K562 (cell line): Measurements from ENCODE around the gene KRTAP2-4. TPM values are rescaled to one million over a fixed set of nuclear protein-coding genes. Genes with fewer than 3 reads are reported as not detected.

Source experiments
- ATAC-seq: fragments of 200-7000 bp; cut with Tn5 transposase; 3 replicates; pipeline ENCODE4 v1.9.1; 2020; ENCODE audit warnings: moderate library complexity
- BruUV-seq: library from RNA; stranded (reverse); fragments of 400-500 nt; replicated peaks from 2 replicates; lab custom pipeline; 2021; lab: Mats Ljungman, UMichigan
- CTCF ChIA-PET: fragments of 300-600 bp; formaldehyde crosslinking; extraction: SDS; loops from one replicate; lab custom pipeline; 2021; ENCODE audit warnings: low intra/inter-chr PET ratio; lab: Yijun Ruan, JAX
- POLR2A ChIA-PET: fragments of 300-600, 350-650 bp; sonication (Branson Sonifier 250); formaldehyde crosslinking; extraction: SDS; loops from one replicate; lab custom pipeline; 2021; ENCODE audit warnings: antibody characterized with exemption, inconsistent platforms; lab: Yijun Ruan, JAX
- DNase-seq, 4 experiments: peaks; one replicate each; pipeline versions ENCODE4 v3.0.0 to v3.0.0-alpha.2; 2011 to 2018; ENCODE audit warnings: low spot score in 3 of 4, mixed read lengths in 3 of 4; ENCODE audit errors: extremely low read depth in 1 of 4
- FAIRE-seq: peaks from 2 replicates; lab custom pipeline; 2011; peaks lifted over from hg19 to GRCh38; lab: Jason Lieb, UNC
- H2AFZ ChIP-seq: 2 replicates; pipeline ENCODE4 v1.6.0; 2011; ENCODE audit warnings: low read depth, low read length, control low read depth, inconsistent platforms
- H3K27ac ChIP-seq: fragments of 200-600 bp; 3 replicates; pipeline ENCODE4 v1.8.0; 2011; ENCODE audit warnings: low read depth, mild to moderate bottlenecking, control low read depth, inconsistent platforms, low read length, moderate library complexity, mixed read lengths; ENCODE audit errors: extremely low read depth
- H3K27me3 ChIP-seq, 2 experiments: fragments of 300-600 bp in 1 of 2; 2 replicates in 1 of 2; 3 replicates in 1 of 2; pipeline versions ENCODE4 v1.6.0 to v1.8.0; 2011; ENCODE audit warnings: inconsistent platforms in 2 of 2, low read length in 2 of 2, mild to moderate bottlenecking in 1 of 2, mixed read lengths in 1 of 2, moderate library complexity in 1 of 2; ENCODE audit not compliant: control insufficient read depth in 2 of 2, insufficient read depth in 2 of 2
- H3K36me3 ChIP-seq: fragments of 300-600 bp; 3 replicates; pipeline ENCODE4 v1.8.0; 2011; ENCODE audit warnings: mild to moderate bottlenecking, low read length, inconsistent platforms; ENCODE audit not compliant: control insufficient read depth, insufficient read depth
- H3K4me1 ChIP-seq, 2 experiments: fragments of 200-600 bp in 1 of 2; replicated peaks in 1 of 2; 2 replicates in 1 of 2; 3 replicates in 1 of 2; pipeline versions ENCODE4 v1.5.1 to v1.8.0; 2011; ENCODE audit warnings: inconsistent platforms in 2 of 2, low read length in 2 of 2, mild to moderate bottlenecking in 1 of 2, mixed read lengths in 1 of 2, moderate library complexity in 1 of 2; ENCODE audit not compliant: control insufficient read depth in 2 of 2, insufficient read depth in 2 of 2
- H3K4me2 ChIP-seq: 2 replicates; pipeline ENCODE4 v1.6.1; 2011; ENCODE audit warnings: low read length, control low read depth, inconsistent platforms, mixed read lengths; ENCODE audit not compliant: insufficient read depth
- H3K4me3 ChIP-seq: fragments of 200-600 bp; sonication (generic), shearing (Covaris generic); 2 replicates; pipeline ENCODE4 v1.5.1; 2016; ENCODE audit warnings: control low read depth, inconsistent platforms
- H3K79me2 ChIP-seq: fragments of 200-600 bp; 3 replicates; pipeline ENCODE4 v1.8.0; 2011; ENCODE audit warnings: low read length, inconsistent platforms; ENCODE audit not compliant: control insufficient read depth, insufficient read depth
- H3K9ac ChIP-seq, 2 experiments: 2 replicates each; pipeline versions ENCODE4 v1.6.0 to v1.6.1; 2011; ENCODE audit warnings: low read depth in 2 of 2, low read length in 2 of 2, control low read depth in 1 of 2, inconsistent platforms in 1 of 2, mild to moderate bottlenecking in 1 of 2, mixed read lengths in 1 of 2; ENCODE audit not compliant: insufficient read depth in 1 of 2
- H3K9me1 ChIP-seq: one replicate; pipeline ENCODE4 v1.6.0; 2011; ENCODE audit warnings: inconsistent platforms, mild to moderate bottlenecking, low read length, moderate library complexity; ENCODE audit not compliant: control insufficient read depth, insufficient read depth
- H3K9me3 ChIP-seq: replicated peaks from 2 replicates; pipeline ENCODE4 v1.5.1; 2011; ENCODE audit warnings: low read depth, low read length, inconsistent platforms; ENCODE audit not compliant: control insufficient read depth, insufficient read depth
- H4K20me1 ChIP-seq: replicated peaks from 2 replicates; pipeline ENCODE4 v1.6.1; 2011; ENCODE audit warnings: low read length, inconsistent platforms, mixed read lengths; ENCODE audit not compliant: control insufficient read depth, insufficient read depth
- EP300 ChIP-seq: IDR thresholded peaks from 2 replicates; pipeline ENCODE4 v1.6.1; 2012; ENCODE audit warnings: low read length, improper control_type of control experiment
- HDAC1 ChIP-seq, 2 experiments: fragments of 450-650 bp; IDR thresholded peaks; 2 replicates each; pipeline ENCODE4 v1.6.1; 2016 to 2017; ENCODE audit warnings: inconsistent platforms in 1 of 2, mild to moderate bottlenecking in 1 of 2, moderate library complexity in 1 of 2
- HIVEP1 ChIP-seq: fragments of 250-450 bp; sonication (Bioruptor Pico); IDR thresholded peaks from 2 replicates; pipeline ENCODE4 v1.4.0; 2020; ENCODE audit warnings: mild to moderate bottlenecking
- HMGN3 ChIP-seq: IDR thresholded peaks from 2 replicates; pipeline ENCODE4 v1.6.1; 2011; ENCODE audit warnings: borderline replicate concordance, low read depth, mild to moderate bottlenecking, mixed read lengths, low read length; ENCODE audit not compliant: insufficient read length; ENCODE audit errors: extremely low read depth
- KDM5B ChIP-seq: fragments of 200-600 bp; sonication (generic); IDR thresholded peaks from 2 replicates; pipeline ENCODE4 v1.6.1; 2012; ENCODE audit warnings: low read depth, mild to moderate bottlenecking, moderate library complexity, low read length, control low read depth, inconsistent platforms; ENCODE audit not compliant: insufficient replicate concordance
- KLF16 ChIP-seq: IDR thresholded peaks from 2 replicates; pipeline ENCODE4 v1.6.1; 2016; ENCODE audit warnings: antibody characterized with exemption
- L3MBTL2 ChIP-seq: fragments of 450-650 bp; IDR thresholded peaks from 2 replicates; pipeline ENCODE4 v1.6.1; 2016; ENCODE audit warnings: mild to moderate bottlenecking, moderate library complexity
- MYBL2 ChIP-seq, 2 experiments: fragments of 450-650 bp in 1 of 2; sonication (generic) in 1 of 2; formaldehyde crosslinking in 1 of 2; IDR thresholded peaks; 2 replicates each; pipeline versions ENCODE4 v1.6.1 to v1.8.1; 2017 to 2022; ENCODE audit warnings: borderline replicate concordance in 1 of 2, inconsistent platforms in 1 of 2, low read depth in 1 of 2, mild to moderate bottlenecking in 1 of 2, missing genetic modification reagents in 1 of 2, moderate library complexity in 1 of 2
- NR4A1 ChIP-seq, 2 experiments: fragments of 250-450 bp in 1 of 2; fragments of 450-650 bp in 1 of 2; sonication (Bioruptor Pico) in 1 of 2; IDR thresholded peaks; 2 replicates each; pipeline versions ENCODE4 v1.4.0 to v1.6.1; 2016 to 2020; ENCODE audit warnings: mild to moderate bottlenecking in 2 of 2, missing compliant biosample characterization in 1 of 2, missing genetic modification characterization in 1 of 2, moderate library complexity in 1 of 2
- TARDBP ChIP-seq: fragments of 450-650 bp; IDR thresholded peaks from 2 replicates; pipeline ENCODE4 v1.6.1; 2016
- ZKSCAN1 ChIP-seq: fragments of 150-350 bp; IDR thresholded peaks from 2 replicates; pipeline ENCODE4 v1.6.1; 2016; ENCODE audit warnings: low read depth, low read length
- WGBS: fragments of 100-300 bp; shearing (Covaris generic); methylation state at CpG from one replicate; pipeline ENCODE4 v1.1.6; 2016; ENCODE audit warnings: low coverage, mixed read lengths; ENCODE audit not compliant: insufficient coverage; ENCODE audit errors: missing lambda C conversion rate; 5-methylcytosine and 5-hydroxymethylcytosine counted together
- in situ Hi-C: fragments of 300-500 bp; cut with MboI; formaldehyde crosslinking; loops from 4 replicates; pipeline ENCODE4 v1.15.0; 2018; ENCODE audit warnings: inconsistent platforms, mixed read lengths
- intact Hi-C: fragments of 100-400 bp; cut with micrococcal nuclease; formaldehyde crosslinking; loops from 2 replicates; pipeline ENCODE4 v1.14.2; 2022
- polyA plus RNA-seq, 8 experiments: library from polyadenylated mRNA; depleted of rRNA in 4 of 8; stranded (reverse) in 5 of 8; unstranded in 3 of 8; fragments of >200 nt; fragmentation: Nextera tagmentation in 2 of 8; fragmentation: Illumina TruSeq in 1 of 8; extraction: Ambion mirVana in 2 of 8; extraction: Trizol in 1 of 8; gene quantifications; 2 replicates each; pipeline versions ENCODE4 v1.2.1 to v1.2.3, GENCODE V29; 2011 to 2014; ENCODE audit warnings: inconsistent platforms in 1 of 8, missing spikeins in 1 of 8
- total RNA-seq, 7 experiments: library from RNA; depleted of rRNA in 6 of 7; stranded (reverse); fragments of >200 nt in 6 of 7; fragmentation: Illumina TruSeq in 2 of 7; extraction: Trizol in 2 of 7; gene quantifications; 2 replicates each; pipeline versions ENCODE4 v1.2.1 to v1.2.3, GENCODE V29; 2011 to 2021; ENCODE audit warnings: low replicate concordance in 1 of 7
- TF ChIP-seq, protein P1 (sequence below): sonication (generic); formaldehyde crosslinking; IDR thresholded peaks from 2 replicates; pipeline ENCODE4 v1.8.0; 2023; ENCODE audit warnings: missing genetic modification reagents, mild to moderate bottlenecking, borderline replicate concordance
- TF ChIP-seq, protein P2 (sequence below): fragments of 450-650 bp; IDR thresholded peaks from 2 replicates; pipeline ENCODE4 v1.6.1; 2018; ENCODE audit not compliant: partially characterized antibody

KRTAP2-4 gene
- total and polyA plus RNA-seq, 9 of the 15 experiments (the other 6 are each of a cell fraction or from before 2014, with no cell fraction given): not detected

DNA sequence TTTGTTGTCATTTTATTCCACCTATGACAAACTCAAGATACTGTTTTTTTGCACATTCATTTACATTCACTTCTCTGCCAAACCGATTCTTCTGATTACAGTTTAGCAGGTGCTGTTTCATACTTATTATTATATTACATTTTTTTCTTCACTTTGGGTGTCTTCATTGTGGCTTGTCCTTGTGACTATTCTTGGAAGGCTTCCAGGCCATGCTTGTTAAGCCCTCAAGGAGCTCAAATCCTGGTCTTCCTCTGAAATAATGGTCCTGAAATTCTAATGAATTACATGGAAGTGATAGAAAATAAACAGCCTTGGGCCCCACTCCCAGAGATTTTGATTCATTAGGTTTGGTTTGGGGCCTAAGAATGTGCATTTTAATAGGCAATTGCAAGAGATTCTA, 1.4 kb downstream of the KRTAP2-4 start:
- H2AFZ ChIP-seq: no peak overlapping the region
- BruUV-seq: no TSS peak
- no peaks in the 10 kb centered on the region for H3K36me3 ChIP-seq
- no peak for FAIRE-seq
- no peak for ATAC-seq
- H3K9ac ChIP-seq: no peak overlapping the region
- intact Hi-C loops (no loop called here), in situ Hi-C loops (no loop called here)
- 0% methylated on average over 1 of the region's 1 CpG for WGBS
- no peak for DNase-seq
- POLR2A ChIA-PET: no interaction called here
- H3K4me2 ChIP-seq: no peak overlapping the region
- no peaks in the 10 kb centered on the region; the same call in 1 of the 2 replicates for H4K20me1 ChIP-seq
- no peaks in the 10 kb centered on the region for H3K9me1 ChIP-seq
- H3K9me3 ChIP-seq: no peaks in the 10 kb centered on the region
- CTCF ChIA-PET: no interaction called here
- H3K27me3 ChIP-seq: peaks cover 0 to 4% of the 10 kb centered on the region in 2 experiments; a peak in 2 of 5 replicates
- no peak for TF ChIP-seq MYBL2 (IDR thresholded peaks at IDR 0.05; ENCODE audit: low read depth)
- TF ChIP-seq MYBL2 (CRISPR knock-in tag; IDR thresholded peaks at IDR 0.05; ENCODE audit: borderline replicate concordance): no peak
- TF ChIP-seq HDAC1 (IDR thresholded peaks at IDR 0.05): no peak
- no peak for TF ChIP-seq HMGN3
- TF ChIP-seq TARDBP: no peak
- TF ChIP-seq HIVEP1: no peak
- no peak for TF ChIP-seq NR4A1 (CRISPR knock-in tag; IDR thresholded peaks at IDR 0.05)
- TF ChIP-seq NR4A1 (tag; IDR thresholded peaks at IDR 0.05): no peak
- TF ChIP-seq KDM5B: no peak
- no peak for TF ChIP-seq ZKSCAN1
- TF ChIP-seq L3MBTL2: no peak
- TF ChIP-seq EP300: no peak
- TF ChIP-seq, protein P1, sequence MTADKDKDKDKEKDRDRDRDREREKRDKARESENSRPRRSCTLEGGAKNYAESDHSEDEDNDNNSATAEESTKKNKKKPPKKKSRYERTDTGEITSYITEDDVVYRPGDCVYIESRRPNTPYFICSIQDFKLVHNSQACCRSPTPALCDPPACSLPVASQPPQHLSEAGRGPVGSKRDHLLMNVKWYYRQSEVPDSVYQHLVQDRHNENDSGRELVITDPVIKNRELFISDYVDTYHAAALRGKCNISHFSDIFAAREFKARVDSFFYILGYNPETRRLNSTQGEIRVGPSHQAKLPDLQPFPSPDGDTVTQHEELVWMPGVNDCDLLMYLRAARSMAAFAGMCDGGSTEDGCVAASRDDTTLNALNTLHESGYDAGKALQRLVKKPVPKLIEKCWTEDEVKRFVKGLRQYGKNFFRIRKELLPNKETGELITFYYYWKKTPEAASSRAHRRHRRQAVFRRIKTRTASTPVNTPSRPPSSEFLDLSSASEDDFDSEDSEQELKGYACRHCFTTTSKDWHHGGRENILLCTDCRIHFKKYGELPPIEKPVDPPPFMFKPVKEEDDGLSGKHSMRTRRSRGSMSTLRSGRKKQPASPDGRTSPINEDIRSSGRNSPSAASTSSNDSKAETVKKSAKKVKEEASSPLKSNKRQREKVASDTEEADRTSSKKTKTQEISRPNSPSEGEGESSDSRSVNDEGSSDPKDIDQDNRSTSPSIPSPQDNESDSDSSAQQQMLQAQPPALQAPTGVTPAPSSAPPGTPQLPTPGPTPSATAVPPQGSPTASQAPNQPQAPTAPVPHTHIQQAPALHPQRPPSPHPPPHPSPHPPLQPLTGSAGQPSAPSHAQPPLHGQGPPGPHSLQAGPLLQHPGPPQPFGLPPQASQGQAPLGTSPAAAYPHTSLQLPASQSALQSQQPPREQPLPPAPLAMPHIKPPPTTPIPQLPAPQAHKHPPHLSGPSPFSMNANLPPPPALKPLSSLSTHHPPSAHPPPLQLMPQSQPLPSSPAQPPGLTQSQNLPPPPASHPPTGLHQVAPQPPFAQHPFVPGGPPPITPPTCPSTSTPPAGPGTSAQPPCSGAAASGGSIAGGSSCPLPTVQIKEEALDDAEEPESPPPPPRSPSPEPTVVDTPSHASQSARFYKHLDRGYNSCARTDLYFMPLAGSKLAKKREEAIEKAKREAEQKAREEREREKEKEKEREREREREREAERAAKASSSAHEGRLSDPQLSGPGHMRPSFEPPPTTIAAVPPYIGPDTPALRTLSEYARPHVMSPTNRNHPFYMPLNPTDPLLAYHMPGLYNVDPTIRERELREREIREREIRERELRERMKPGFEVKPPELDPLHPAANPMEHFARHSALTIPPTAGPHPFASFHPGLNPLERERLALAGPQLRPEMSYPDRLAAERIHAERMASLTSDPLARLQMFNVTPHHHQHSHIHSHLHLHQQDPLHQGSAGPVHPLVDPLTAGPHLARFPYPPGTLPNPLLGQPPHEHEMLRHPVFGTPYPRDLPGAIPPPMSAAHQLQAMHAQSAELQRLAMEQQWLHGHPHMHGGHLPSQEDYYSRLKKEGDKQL (CRISPR knock-in tag): no peak
- TF ChIP-seq, protein P2, sequence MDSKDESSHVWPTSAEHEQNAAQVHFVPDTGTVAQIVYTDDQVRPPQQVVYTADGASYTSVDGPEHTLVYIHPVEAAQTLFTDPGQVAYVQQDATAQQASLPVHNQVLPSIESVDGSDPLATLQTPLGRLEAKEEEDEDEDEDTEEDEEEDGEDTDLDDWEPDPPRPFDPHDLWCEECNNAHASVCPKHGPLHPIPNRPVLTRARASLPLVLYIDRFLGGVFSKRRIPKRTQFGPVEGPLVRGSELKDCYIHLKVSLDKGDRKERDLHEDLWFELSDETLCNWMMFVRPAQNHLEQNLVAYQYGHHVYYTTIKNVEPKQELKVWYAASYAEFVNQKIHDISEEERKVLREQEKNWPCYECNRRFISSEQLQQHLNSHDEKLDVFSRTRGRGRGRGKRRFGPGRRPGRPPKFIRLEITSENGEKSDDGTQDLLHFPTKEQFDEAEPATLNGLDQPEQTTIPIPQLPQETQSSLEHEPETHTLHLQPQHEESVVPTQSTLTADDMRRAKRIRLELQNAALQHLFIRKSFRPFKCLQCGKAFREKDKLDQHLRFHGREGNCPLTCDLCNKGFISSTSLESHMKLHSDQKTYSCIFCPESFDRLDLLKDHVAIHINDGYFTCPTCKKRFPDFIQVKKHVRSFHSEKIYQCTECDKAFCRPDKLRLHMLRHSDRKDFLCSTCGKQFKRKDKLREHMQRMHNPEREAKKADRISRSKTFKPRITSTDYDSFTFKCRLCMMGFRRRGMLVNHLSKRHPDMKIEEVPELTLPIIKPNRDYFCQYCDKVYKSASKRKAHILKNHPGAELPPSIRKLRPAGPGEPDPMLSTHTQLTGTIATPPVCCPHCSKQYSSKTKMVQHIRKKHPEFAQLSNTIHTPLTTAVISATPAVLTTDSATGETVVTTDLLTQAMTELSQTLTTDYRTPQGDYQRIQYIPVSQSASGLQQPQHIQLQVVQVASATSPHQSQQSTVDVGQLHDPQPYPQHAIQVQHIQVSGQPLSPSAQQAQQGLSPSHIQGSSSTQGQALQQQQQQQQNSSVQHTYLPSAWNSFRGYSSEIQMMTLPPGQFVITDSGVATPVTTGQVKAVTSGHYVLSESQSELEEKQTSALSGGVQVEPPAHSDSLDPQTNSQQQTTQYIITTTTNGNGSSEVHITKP: no peak
- TF ChIP-seq KLF16: no peak
- H3K4me3 ChIP-seq: no peak overlapping the region
- no peak overlapping the region for H3K27ac ChIP-seq
- no peaks in the 10 kb centered on the region for H3K79me2 ChIP-seq
- H3K4me1 ChIP-seq: peaks cover 0 to 5% of the 10 kb centered on the region in 2 experiments; a peak in 2 of 5 replicates
